GM18502 (cell line): ENCODE data around the gene TSPY4.
"Not testable (repeated sequence)": the region's sequence is repeated elsewhere in the genome, so short reads cannot be mapped to it uniquely, and the experiment has no call there.

Experiments
- ATAC-seq: cut with Tn5 transposase; IDR thresholded peaks from one replicate; pipeline ENCODE4 v1.9.1; 2021; ENCODE audit warnings: mild to moderate bottlenecking; ENCODE audit not compliant: unreplicated experiment, poor library complexity

The TSPY4 gene, protein sequence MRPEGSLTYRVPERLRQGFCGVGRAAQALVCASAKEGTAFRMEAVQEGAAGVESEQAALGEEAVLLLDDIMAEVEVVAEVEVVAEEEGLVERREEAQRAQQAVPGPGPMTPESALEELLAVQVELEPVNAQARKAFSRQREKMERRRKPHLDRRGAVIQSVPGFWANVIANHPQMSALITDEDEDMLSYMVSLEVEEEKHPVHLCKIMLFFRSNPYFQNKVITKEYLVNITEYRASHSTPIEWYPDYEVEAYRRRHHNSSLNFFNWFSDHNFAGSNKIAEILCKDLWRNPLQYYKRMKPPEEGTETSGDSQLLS

DNA sequence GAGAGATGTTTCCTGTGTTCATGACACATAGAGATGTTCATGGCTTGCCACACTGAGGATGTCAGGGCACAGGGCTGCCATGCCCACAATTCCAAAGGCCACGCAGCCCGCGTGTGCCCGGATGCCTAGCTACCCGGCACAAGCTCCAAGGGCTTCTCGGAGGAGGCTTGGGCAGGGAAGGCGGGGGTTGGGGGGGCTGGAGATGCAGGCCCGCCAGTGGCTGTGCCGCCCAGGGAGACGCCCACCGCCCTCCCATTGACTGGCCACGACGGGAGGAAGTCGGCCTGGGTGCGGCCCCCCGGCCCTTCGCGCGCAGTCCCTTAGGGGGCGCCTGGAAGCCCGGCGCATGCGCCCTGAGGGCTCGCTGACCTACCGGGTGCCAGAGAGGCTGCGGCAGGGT, at the start of gene TSPY4:
Gene TSPY4 (plus strand): TSS at position 301 of the 400 bp plus-strand sequence. CDS start 46 bp downstream, at position 347.
- ATAC-seq, result not testable (repeated sequence)

DNA sequence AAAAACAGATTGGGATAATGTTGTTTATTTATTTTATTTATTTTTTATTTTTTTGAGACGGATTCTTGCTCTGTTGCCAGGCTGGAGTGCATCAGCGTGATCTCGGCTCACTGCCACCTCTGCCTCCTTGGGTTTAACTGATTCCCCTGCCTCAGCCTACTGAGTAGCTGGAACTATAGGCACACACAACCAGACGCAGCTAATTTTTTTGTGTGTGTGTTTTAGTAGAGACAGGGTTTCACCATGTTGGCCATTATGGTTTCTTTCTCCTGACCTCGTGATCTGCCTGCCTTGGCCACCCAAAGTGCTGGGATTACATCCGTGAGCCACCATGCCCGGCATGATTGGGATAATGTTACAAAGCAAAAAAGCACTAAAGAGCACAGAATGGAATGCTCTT, 16.3 kb upstream of the TSPY4 start:
- ATAC-seq, result no peak

DNA sequence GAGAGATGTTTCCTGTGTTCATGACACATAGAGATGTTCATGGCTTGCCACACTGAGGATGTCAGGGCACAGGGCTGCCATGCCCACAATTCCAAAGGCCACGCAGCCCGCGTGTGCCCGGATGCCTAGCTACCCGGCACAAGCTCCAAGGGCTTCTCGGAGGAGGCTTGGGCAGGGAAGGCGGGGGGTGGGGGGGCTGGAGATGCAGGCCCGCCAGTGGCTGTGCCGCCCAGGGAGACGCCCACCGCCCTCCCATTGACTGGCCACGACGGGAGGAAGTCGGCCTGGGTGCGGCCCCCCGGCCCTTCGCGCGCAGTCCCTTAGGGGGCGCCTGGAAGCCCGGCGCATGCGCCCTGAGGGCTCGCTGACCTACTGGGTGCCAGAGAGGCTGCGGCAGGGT, 20.2 kb downstream of the TSPY4 start, which contains the start of gene TSPY8:
Gene TSPY8 (plus strand): TSS at position 301 of the 400 bp plus-strand sequence. CDS start 46 bp downstream, at position 347.
- not testable (repeated sequence) for ATAC-seq
